ENCODE data around the gene NWD2. TPM values are rescaled to one million over a fixed set of nuclear protein-coding genes. Genes with fewer than 3 reads are reported as not detected.

The NWD2 gene
- total and polyA plus RNA-seq, 9 of the 15 experiments (the other 6 are each of a cell fraction or from before 2014, with no cell fraction given), result not detected

GRCh38 chr4:37482236-37482913 is 237.8 kb downstream of the NWD2 start (continued):
- TF ChIP-seq MGA (IDR thresholded peaks at IDR 0.05) (no peak), HEY1 (CRISPR knock-in tag; IDR thresholded peaks at IDR 0.05; ENCODE audit: borderline replicate concordance) (no peak), EWSR1 (IDR thresholded peaks at IDR 0.05; ENCODE audit: borderline replicate concordance, low read depth, partially characterized antibody) (no peak), BACH1 (tag; IDR thresholded peaks at IDR 0.05) (no peak), ZKSCAN3 (CRISPR knock-in tag; IDR thresholded peaks at IDR 0.05) (no peak), MLX (CRISPR knock-in tag; conservative IDR thresholded peaks at IDR 0.05) (no peak)
